Transverse colon (tissue), 3 donors: ENCODE data around the gene NBEAL2.

ENCODE experiments used
- CTCF ChIP-seq, 5 experiments: fragments of 200-600 bp in 3 of 5; fragments of 450-650 bp in 2 of 5; sonication (generic) in 3 of 5; IDR thresholded peaks; 1 replicate in 2 of 5; 2 replicates in 3 of 5; pipeline ENCODE4 v1.5.1; 2016 to 2017; ENCODE audit warnings: antibody characterized with exemption in 5 of 5, inconsistent platforms in 3 of 5, mild to moderate bottlenecking in 2 of 5, moderate library complexity in 1 of 5
- POLR2A ChIP-seq: fragments of 450-650 bp; IDR thresholded peaks from one replicate; pipeline ENCODE4 v1.6.1; 2016; ENCODE audit warnings: antibody characterized with exemption, mild to moderate bottlenecking, moderate library complexity

- TF ChIP-seq POLR2A (no peak), CTCF (IDR thresholded peaks at IDR 0.05) (no peak)
Measured at GRCh38 chr3:47003056-47003410, 23.6 kb downstream of the NBEAL2 start.
